AG09309 (cell line): ENCODE data around the gene CDH24.

Experiments
- DNase-seq: peaks from one replicate; pipeline ENCODE4 v3.0.0-alpha.2; 2010; ENCODE audit warnings: low read depth
- H3K4me3 ChIP-seq: 2 replicates; pipeline ENCODE4 v1.5.1; 2011; ENCODE audit warnings: mild to moderate bottlenecking, low read depth, low read length, moderate library complexity; ENCODE audit not compliant: control insufficient read depth
- CTCF ChIP-seq: IDR thresholded peaks from 2 replicates; pipeline ENCODE4 v1.5.1; 2011; ENCODE audit warnings: mild to moderate bottlenecking, low read depth, low read length, inconsistent platforms; ENCODE audit not compliant: insufficient read depth, control insufficient read depth; ENCODE audit errors: missing control alignments

CDH24 gene

GRCh38 chr14:23040100-23040499 is 17.2 kb downstream of the CDH24 start:
- DNase-seq, result no peak
- no peak overlapping the region for H3K4me3 ChIP-seq
- no peak for TF ChIP-seq CTCF

GRCh38 chr14:23035303-23036144 is 21.8 kb downstream of the CDH24 start:
- no peak overlapping the region; the same call in 1 of the 2 replicates for H3K4me3 ChIP-seq
- no peak for TF ChIP-seq CTCF
- DNase-seq, result no peak

GRCh38 chr14:23034498-23035302 is 22.6 kb downstream of the CDH24 start, which contains the start of gene PSMB5:
TSS of gene PSMB5 (minus strand) at chr14:23034900. CDS start at chr14:23034881, 19 bp downstream.
- H3K4me3 ChIP-seq, result peak within 1 kb of the TSS; percentile 91
- TF ChIP-seq CTCF, result no peak
- peak; percentile 85 for DNase-seq

- DNase-seq, result no peak
- TF ChIP-seq CTCF, result no peak
- peak overlapping the region; percentile 91 for H3K4me3 ChIP-seq
Observed at GRCh38 chr14:23033801-23034497, 23.4 kb downstream of the CDH24 start.

- no peak for TF ChIP-seq CTCF
- DNase-seq, result no peak
- H3K4me3 ChIP-seq, result no peak overlapping the region
Observed at GRCh38 chr14:23033251-23033727, 24.0 kb downstream of the CDH24 start.

- no peak for TF ChIP-seq CTCF
- DNase-seq, result no peak
- no peak overlapping the region for H3K4me3 ChIP-seq
Observed at GRCh38 chr14:23030936-23031335, 26.4 kb downstream of the CDH24 start.
